ENCODE measurements around the gene NFATC1.

GRCh38 chr18:79386547-79386946 lies 9.2 kb upstream of the NFATC1 start:
- TF ChIP-seq CTCF (IDR thresholded peaks at IDR 0.05; ENCODE audit: low read depth, low read length, poor library complexity, severe bottlenecking) (no peak), EZH2phosphoT487 (IDR thresholded peaks at IDR 0.05; ENCODE audit: borderline replicate concordance, low read length) (no peak)
